ENCODE measurements around the gene MXD3.

Gene MXD3

DNA sequence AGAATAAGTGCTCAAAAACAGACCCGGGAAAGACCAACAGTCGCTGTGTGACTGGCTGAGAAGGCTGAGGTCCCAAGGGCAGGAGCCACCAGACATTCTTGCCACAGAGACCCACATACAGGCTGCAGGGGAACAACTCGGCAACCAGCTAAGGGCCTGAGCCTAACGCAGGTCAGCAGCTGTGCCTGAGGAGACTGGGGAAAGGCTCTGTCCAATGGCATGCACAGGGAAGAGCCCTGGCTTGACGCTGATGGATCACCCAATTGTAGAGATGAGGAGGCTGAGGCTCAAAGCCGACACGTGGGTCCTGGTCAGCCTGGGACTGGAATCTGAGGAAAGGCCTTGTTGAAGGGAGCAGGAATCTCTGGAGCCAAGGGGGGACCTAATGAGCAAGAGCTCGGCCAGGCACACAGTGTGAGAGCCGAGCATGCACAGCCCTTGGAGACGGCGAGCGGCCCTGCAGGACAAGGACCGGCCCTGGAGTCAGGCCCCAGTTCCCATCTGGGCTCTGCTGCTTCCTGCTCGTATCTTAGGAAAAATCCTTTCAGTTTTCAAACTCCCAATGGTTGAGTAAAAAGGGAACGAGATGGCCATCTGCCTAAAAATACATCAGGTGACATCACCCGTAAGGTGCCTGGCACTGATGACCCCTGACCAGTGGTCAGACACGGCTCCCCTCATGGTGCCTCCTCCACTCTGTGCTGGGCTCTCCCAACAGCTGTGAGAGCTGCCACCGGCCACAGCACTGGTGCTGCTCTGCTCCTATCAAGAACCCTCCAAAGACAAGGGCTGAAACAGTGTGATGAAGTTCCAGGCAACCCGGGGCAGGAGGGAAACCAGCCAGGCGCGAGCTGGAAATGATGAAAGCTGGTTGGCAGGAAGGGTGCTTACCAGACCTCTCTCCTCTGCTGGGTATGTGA is 23.3 kb upstream of the MXD3 start:
- H3K9ac ChIP-seq = peak overlapping the region; percentile 80
- H3K36me3 ChIP-seq = peaks cover 57% of the 10 kb centered on the region
- H3K27me3 ChIP-seq = no peaks in the 10 kb centered on the region
- peaks cover 100% of the 10 kb centered on the region for H3K4me1 ChIP-seq
- peak overlapping the region; percentile 58; the same call in 1 of the 2 replicates for H3K4me3 ChIP-seq
- no peaks in the 10 kb centered on the region for H3K9me3 ChIP-seq
- H4K20me1 ChIP-seq = peaks cover 32% of the 10 kb centered on the region
- peak overlapping the region; percentile 96 for H3K27ac ChIP-seq
- peak overlapping the region; percentile 96 for H3K4me2 ChIP-seq
- no peak for TF ChIP-seq Cebpa-rat (IDR thresholded peaks at IDR 0.05)

GRCh38 chr5:177334155-177334551 is 22.5 kb upstream of the MXD3 start:
- Histone ChIP-seq H3K9me3 (no peaks in the 10 kb centered on the region), H3K4me3 (peak overlapping the region; percentile 58), H3K4me2 (peak overlapping the region; percentile 96), H3K9ac (peak overlapping the region; percentile 80), H3K36me3 (peaks cover 63% of the 10 kb centered on the region), H3K27ac (peak overlapping the region; percentile 96), H4K20me1 (peaks cover 26% of the 10 kb centered on the region), H3K4me1 (peaks cover 100% of the 10 kb centered on the region), H3K27me3 (no peaks in the 10 kb centered on the region)
- TF ChIP-seq Cebpa-rat (IDR thresholded peaks at IDR 0.05) = no peak

- H3K27ac ChIP-seq = peak overlapping the region; percentile 96
- H3K9ac ChIP-seq = peak overlapping the region; percentile 80
- peak overlapping the region; percentile 96 for H3K4me2 ChIP-seq
- no peaks in the 10 kb centered on the region for H3K9me3 ChIP-seq
- no peaks in the 10 kb centered on the region for H3K27me3 ChIP-seq
- peaks cover 63% of the 10 kb centered on the region for H3K36me3 ChIP-seq
- peaks cover 100% of the 10 kb centered on the region for H3K4me1 ChIP-seq
- no peak for TF ChIP-seq Cebpa-rat (IDR thresholded peaks at IDR 0.05)
- H4K20me1 ChIP-seq = peaks cover 20% of the 10 kb centered on the region
- peak overlapping the region; percentile 58 for H3K4me3 ChIP-seq
Observed at GRCh38 chr5:177333420-177334154, 21.9 kb upstream of the MXD3 start.

- H3K4me2 ChIP-seq = peak overlapping the region; percentile 96
- peak overlapping the region; percentile 96 for H3K27ac ChIP-seq
- TF ChIP-seq Cebpa-rat (IDR thresholded peaks at IDR 0.05) = no peak
- H4K20me1 ChIP-seq = peaks cover 13% of the 10 kb centered on the region
- H3K9ac ChIP-seq = peak overlapping the region; percentile 80
- peak overlapping the region; percentile 58 for H3K4me3 ChIP-seq
- no peaks in the 10 kb centered on the region for H3K27me3 ChIP-seq
- H3K36me3 ChIP-seq = peaks cover 59% of the 10 kb centered on the region
- H3K9me3 ChIP-seq = no peaks in the 10 kb centered on the region
- H3K4me1 ChIP-seq = peaks cover 100% of the 10 kb centered on the region
Observed at GRCh38 chr5:177332896-177333260, 21.2 kb upstream of the MXD3 start.

DNA sequence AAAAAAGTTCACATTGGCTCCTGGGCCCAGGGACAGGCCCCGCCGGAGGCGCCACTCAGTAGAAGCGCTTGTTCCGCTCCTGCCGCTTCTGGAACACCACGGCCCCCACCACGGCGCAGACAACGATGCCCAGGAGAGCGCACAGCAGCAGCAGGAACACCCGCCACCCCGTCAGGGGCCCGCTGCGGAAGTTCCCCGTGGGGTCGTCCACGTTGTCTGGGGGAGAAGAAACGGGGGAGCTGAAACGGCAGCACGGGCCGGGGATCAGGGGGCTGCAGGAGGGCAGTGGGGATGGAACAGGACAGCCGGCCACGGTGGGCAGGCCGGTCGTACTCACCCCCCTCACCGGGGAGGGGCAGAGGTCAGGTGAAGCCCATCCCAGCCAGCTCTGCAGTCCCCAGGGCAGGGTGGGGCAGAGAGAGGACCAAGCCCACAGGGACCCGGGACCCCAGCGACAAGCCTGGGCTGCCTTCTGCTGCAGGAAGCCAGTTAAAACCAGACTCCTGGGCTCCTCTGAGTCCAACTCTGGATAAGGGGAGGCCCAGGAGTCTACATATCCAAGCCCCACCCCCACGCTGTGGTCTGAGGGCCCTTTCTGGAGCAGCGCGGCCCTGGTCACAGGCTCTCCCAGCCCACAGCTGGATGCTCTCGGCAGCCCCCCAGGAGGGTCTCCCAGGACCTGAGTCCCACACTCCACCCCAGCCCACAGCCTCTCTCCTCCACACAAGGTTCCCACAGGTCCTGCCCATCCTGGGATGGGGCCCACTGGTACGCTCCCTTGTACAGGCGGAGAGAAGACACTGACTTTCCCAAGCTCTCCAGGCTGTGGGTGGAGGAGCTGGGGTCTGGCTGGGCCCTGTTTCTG is 20.6 kb upstream of the MXD3 start:
- peak overlapping the region; percentile 80 for H3K9ac ChIP-seq
- no peak for TF ChIP-seq Cebpa-rat (IDR thresholded peaks at IDR 0.05)
- H3K4me1 ChIP-seq = peaks cover 100% of the 10 kb centered on the region
- H3K4me3 ChIP-seq = peak overlapping the region; percentile 58
- peaks cover 7% of the 10 kb centered on the region; the same call in 1 of the 2 replicates for H4K20me1 ChIP-seq
- no peaks in the 10 kb centered on the region for H3K27me3 ChIP-seq
- H3K4me2 ChIP-seq = peak overlapping the region; percentile 96
- no peaks in the 10 kb centered on the region for H3K9me3 ChIP-seq
- peaks cover 53% of the 10 kb centered on the region for H3K36me3 ChIP-seq
- peak overlapping the region; percentile 96 for H3K27ac ChIP-seq

- peak overlapping the region; percentile 96 for H3K4me2 ChIP-seq
- H3K4me3 ChIP-seq = peak overlapping the region; percentile 58
- peak overlapping the region; percentile 80 for H3K9ac ChIP-seq
Observed at GRCh38 chr5:177330991-177331842, 19.5 kb upstream of the MXD3 start.

GRCh38 chr5:177329883-177330282 is 18.2 kb upstream of the MXD3 start:
- no peaks in the 10 kb centered on the region for H3K27me3 ChIP-seq
- TF ChIP-seq Cebpa-rat (IDR thresholded peaks at IDR 0.05) = no peak
- H3K9ac ChIP-seq = peak overlapping the region; percentile 80; the same call in 1 of the 2 replicates
- no peaks in the 10 kb centered on the region for H3K9me3 ChIP-seq
- peak overlapping the region; percentile 96 for H3K4me2 ChIP-seq
- peaks cover 41% of the 10 kb centered on the region for H3K36me3 ChIP-seq
- peak overlapping the region; percentile 96 for H3K27ac ChIP-seq
- H4K20me1 ChIP-seq = no peaks in the 10 kb centered on the region; the same call in 1 of the 2 replicates
- H3K4me1 ChIP-seq = peaks cover 93% of the 10 kb centered on the region
- H3K4me3 ChIP-seq = no peak overlapping the region

More at GRCh38 chr5:177330991-177331842, 19.5 kb upstream of the MXD3 start:
- Histone ChIP-seq H3K36me3 (peaks cover 42% of the 10 kb centered on the region), H4K20me1 (peaks cover 5% of the 10 kb centered on the region; the same call in 1 of the 2 replicates), H3K9me3 (no peaks in the 10 kb centered on the region), H3K27ac (peak overlapping the region; percentile 96), H3K27me3 (no peaks in the 10 kb centered on the region), H3K4me1 (peaks cover 93% of the 10 kb centered on the region)
- TF ChIP-seq Cebpa-rat (IDR thresholded peaks at IDR 0.05) = no peak

DNA sequence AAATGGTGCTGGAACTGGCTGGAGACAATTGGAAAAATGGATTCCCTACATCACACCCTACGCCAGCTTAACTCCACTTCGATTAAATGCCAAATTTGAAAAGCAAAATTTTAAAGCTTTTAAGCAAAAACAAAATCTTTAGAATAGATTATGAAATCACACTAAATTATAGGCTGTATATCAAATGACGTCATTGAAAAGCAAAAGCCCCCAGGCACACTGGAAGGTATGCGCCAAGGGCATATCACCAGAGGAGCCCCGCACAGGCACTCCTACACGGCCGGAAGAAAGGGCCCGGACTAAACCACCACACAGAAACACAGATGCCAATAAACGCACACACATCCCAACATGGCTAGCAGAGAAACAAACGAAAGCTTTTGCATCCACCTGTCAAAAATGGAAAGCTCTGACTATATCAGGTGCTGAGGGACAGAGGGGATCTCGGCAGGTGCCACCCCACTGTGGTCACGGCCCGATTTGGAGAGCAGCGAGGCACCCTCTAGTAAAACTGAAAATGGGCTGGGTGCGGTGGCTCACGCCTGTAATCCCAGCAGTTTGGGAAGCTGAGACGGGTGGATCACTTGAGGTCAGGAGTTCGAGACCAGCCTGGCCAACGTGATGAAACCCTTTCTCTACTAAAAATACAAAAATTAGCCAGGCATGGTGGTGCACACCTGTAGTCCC is 17.0 kb upstream of the MXD3 start:
- Histone ChIP-seq H3K36me3 (peaks cover 41% of the 10 kb centered on the region), H3K9me3 (no peaks in the 10 kb centered on the region), H4K20me1 (no peaks in the 10 kb centered on the region; the same call in 1 of the 2 replicates), H3K4me2 (peak overlapping the region; percentile 96), H3K9ac (no peak overlapping the region), H3K4me1 (peaks cover 93% of the 10 kb centered on the region), H3K27me3 (no peaks in the 10 kb centered on the region), H3K4me3 (no peak overlapping the region), H3K27ac (peak overlapping the region; percentile 50)
- TF ChIP-seq Cebpa-rat (IDR thresholded peaks at IDR 0.05) = no peak
